Neural cell (in vitro differentiated cells): Measurements from ENCODE around the gene KCNK13. TPM values are rescaled to one million over a fixed set of nuclear protein-coding genes. Genes with fewer than 3 reads are reported as not detected.

Source experiments
- H2AFZ ChIP-seq: fragments of 200-600, 300-800 bp; sonication (generic), shearing (Covaris generic); 2 replicates; pipeline ENCODE4 v1.6.0; 2014; ENCODE audit warnings: low read depth, mild to moderate bottlenecking, antibody characterized with exemption, low read length, moderate library complexity
- H3F3A ChIP-seq: fragments of 200-600 bp; shearing (Covaris generic); 2 replicates; pipeline ENCODE4 v1.6.1; 2016; ENCODE audit warnings: mild to moderate bottlenecking, moderate library complexity, mixed read lengths, antibody characterized with exemption, low read length; ENCODE audit not compliant: insufficient read depth, poor library complexity, severe bottlenecking
- H3K27ac ChIP-seq: fragments of 200-600, 300-800 bp; sonication (generic), shearing (Covaris generic); 2 replicates; pipeline ENCODE4 v1.5.1; 2014; ENCODE audit warnings: mild to moderate bottlenecking, low read length, moderate library complexity
- H3K27me3 ChIP-seq: fragments of 300-800, 200-600 bp; sonication (generic), shearing (Covaris generic); 2 replicates; pipeline ENCODE4 v1.6.0; 2014; ENCODE audit warnings: mild to moderate bottlenecking, low read depth, low read length, moderate library complexity; ENCODE audit not compliant: insufficient read depth
- H3K36me3 ChIP-seq: fragments of 300-800, 200-600 bp; sonication (generic), shearing (Covaris generic); 2 replicates; pipeline ENCODE4 v1.5.1; 2014; ENCODE audit warnings: mild to moderate bottlenecking, antibody characterized with exemption, low read length, moderate library complexity; ENCODE audit not compliant: insufficient read depth
- H3K4me2 ChIP-seq: fragments of 300-800, 200-600 bp; sonication (generic), shearing (Covaris generic); 2 replicates; pipeline ENCODE4 v1.6.0; 2014; ENCODE audit warnings: mild to moderate bottlenecking, low read length
- H3K4me3 ChIP-seq: fragments of 300-800, 200-600 bp; sonication (generic), shearing (Covaris generic); 2 replicates; pipeline ENCODE4 v1.5.1; 2014; ENCODE audit warnings: mild to moderate bottlenecking, low read length, moderate library complexity
- H3K79me2 ChIP-seq: fragments of 200-600 bp; shearing (Covaris generic); replicated peaks from 2 replicates; pipeline ENCODE4 v1.6.0; 2014; ENCODE audit warnings: mild to moderate bottlenecking, low read length, moderate library complexity; ENCODE audit not compliant: insufficient read depth
- H3K9ac ChIP-seq: fragments of 300-800, 200-600 bp; sonication (generic), shearing (Covaris generic); 2 replicates; pipeline ENCODE4 v1.6.1; 2016; ENCODE audit warnings: mild to moderate bottlenecking, low read length, mixed read lengths
- H3K9me2 ChIP-seq: fragments of 200-600 bp; shearing (Covaris generic); 2 replicates; pipeline ENCODE4 v1.6.1; 2016; ENCODE audit warnings: mild to moderate bottlenecking, low read length, mixed read lengths; ENCODE audit not compliant: insufficient read depth
- H3K9me3 ChIP-seq: fragments of 200-600, 300-800 bp; sonication (generic), shearing (Covaris generic); 2 replicates; pipeline ENCODE4 v1.6.1; 2016; ENCODE audit warnings: mild to moderate bottlenecking, mixed run types, low read length, moderate library complexity, mixed read lengths
- H4K20me1 ChIP-seq: fragments of 200-600 bp; shearing (Covaris generic); 2 replicates; pipeline ENCODE4 v1.6.1; 2016; ENCODE audit warnings: mild to moderate bottlenecking, mixed run types; ENCODE audit not compliant: insufficient read depth
- EP300 ChIP-seq: fragments of 450-650 bp; conservative IDR thresholded peaks from 2 replicates; pipeline ENCODE4 v1.6.1; 2014; ENCODE audit warnings: antibody characterized with exemption, mild to moderate bottlenecking, moderate library complexity; ENCODE audit not compliant: poor library complexity, severe bottlenecking
- EZH2 ChIP-seq: fragments of 200-600, 300-800 bp; shearing (Covaris generic), sonication (generic); IDR thresholded peaks from 2 replicates; pipeline ENCODE4 v1.6.1; 2014; ENCODE audit warnings: antibody characterized with exemption, low read length, borderline replicate concordance, mild to moderate bottlenecking; ENCODE audit not compliant: insufficient read depth, poor library complexity, severe bottlenecking
- MXI1 ChIP-seq: fragments of 450-650 bp; conservative IDR thresholded peaks from 2 replicates; pipeline ENCODE4 v1.6.1; 2014; ENCODE audit warnings: antibody characterized with exemption, mild to moderate bottlenecking; ENCODE audit not compliant: poor library complexity, severe bottlenecking
- POLR2AphosphoS5 ChIP-seq: IDR thresholded peaks from 2 replicates; pipeline ENCODE4 v1.6.1; 2012
- RAD21 ChIP-seq: fragments of 450-650 bp; conservative IDR thresholded peaks from 2 replicates; pipeline ENCODE4 v1.6.1; 2014; ENCODE audit warnings: antibody characterized with exemption, mild to moderate bottlenecking, moderate library complexity
- SMC3 ChIP-seq: fragments of 450-650 bp; conservative IDR thresholded peaks from 2 replicates; pipeline ENCODE4 v1.6.1; 2014; ENCODE audit warnings: antibody characterized with exemption, mild to moderate bottlenecking, moderate library complexity; ENCODE audit not compliant: poor library complexity
- TAF1 ChIP-seq: IDR thresholded peaks from 2 replicates; pipeline ENCODE4 v1.6.1; 2012; ENCODE audit warnings: low read depth
- polyA plus RNA-seq: library from polyadenylated mRNA; depleted of rRNA; stranded (reverse); fragments of >200 nt; gene quantifications from 2 replicates; pipeline ENCODE4 v1.2.3, GENCODE V29; 2014
- TF ChIP-seq, protein P1 (sequence below): fragments of 450-650 bp; IDR thresholded peaks from 2 replicates; pipeline ENCODE4 v1.5.1; 2014; ENCODE audit warnings: antibody characterized with exemption, mild to moderate bottlenecking, moderate library complexity; ENCODE audit not compliant: poor library complexity, severe bottlenecking
- TF ChIP-seq, protein P2 (sequence below): IDR thresholded peaks from 2 replicates; pipeline ENCODE4 v1.6.1; 2012; ENCODE audit warnings: borderline replicate concordance

The KCNK13 gene
- polyA plus RNA-seq, 1 donor from 2014 or later, result 0.11 TPM

- Histone ChIP-seq H4K20me1 (no peaks in the 10 kb centered on the region), H2AFZ (no peak overlapping the region), H3K79me2 (no peaks in the 10 kb centered on the region), H3K27me3 (no peaks in the 10 kb centered on the region), H3K4me2 (no peak overlapping the region), H3K27ac (no peak overlapping the region), H3K36me3 (no peaks in the 10 kb centered on the region), H3K9me2 (no peaks in the 10 kb centered on the region), H3K9me3 (no peaks in the 10 kb centered on the region), H3F3A (no peaks in the 10 kb centered on the region), H3K9ac (no peak overlapping the region), H3K4me3 (no peak overlapping the region)
- TF ChIP-seq MXI1 (no peak), RAD21 (no peak), EP300 (no peak), EZH2 (no peak), POLR2AphosphoS5 (no peak), SMC3 (no peak), TAF1 (no peak)
- TF ChIP-seq, protein P1, sequence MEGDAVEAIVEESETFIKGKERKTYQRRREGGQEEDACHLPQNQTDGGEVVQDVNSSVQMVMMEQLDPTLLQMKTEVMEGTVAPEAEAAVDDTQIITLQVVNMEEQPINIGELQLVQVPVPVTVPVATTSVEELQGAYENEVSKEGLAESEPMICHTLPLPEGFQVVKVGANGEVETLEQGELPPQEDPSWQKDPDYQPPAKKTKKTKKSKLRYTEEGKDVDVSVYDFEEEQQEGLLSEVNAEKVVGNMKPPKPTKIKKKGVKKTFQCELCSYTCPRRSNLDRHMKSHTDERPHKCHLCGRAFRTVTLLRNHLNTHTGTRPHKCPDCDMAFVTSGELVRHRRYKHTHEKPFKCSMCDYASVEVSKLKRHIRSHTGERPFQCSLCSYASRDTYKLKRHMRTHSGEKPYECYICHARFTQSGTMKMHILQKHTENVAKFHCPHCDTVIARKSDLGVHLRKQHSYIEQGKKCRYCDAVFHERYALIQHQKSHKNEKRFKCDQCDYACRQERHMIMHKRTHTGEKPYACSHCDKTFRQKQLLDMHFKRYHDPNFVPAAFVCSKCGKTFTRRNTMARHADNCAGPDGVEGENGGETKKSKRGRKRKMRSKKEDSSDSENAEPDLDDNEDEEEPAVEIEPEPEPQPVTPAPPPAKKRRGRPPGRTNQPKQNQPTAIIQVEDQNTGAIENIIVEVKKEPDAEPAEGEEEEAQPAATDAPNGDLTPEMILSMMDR, result no peak
- TF ChIP-seq, protein P2, sequence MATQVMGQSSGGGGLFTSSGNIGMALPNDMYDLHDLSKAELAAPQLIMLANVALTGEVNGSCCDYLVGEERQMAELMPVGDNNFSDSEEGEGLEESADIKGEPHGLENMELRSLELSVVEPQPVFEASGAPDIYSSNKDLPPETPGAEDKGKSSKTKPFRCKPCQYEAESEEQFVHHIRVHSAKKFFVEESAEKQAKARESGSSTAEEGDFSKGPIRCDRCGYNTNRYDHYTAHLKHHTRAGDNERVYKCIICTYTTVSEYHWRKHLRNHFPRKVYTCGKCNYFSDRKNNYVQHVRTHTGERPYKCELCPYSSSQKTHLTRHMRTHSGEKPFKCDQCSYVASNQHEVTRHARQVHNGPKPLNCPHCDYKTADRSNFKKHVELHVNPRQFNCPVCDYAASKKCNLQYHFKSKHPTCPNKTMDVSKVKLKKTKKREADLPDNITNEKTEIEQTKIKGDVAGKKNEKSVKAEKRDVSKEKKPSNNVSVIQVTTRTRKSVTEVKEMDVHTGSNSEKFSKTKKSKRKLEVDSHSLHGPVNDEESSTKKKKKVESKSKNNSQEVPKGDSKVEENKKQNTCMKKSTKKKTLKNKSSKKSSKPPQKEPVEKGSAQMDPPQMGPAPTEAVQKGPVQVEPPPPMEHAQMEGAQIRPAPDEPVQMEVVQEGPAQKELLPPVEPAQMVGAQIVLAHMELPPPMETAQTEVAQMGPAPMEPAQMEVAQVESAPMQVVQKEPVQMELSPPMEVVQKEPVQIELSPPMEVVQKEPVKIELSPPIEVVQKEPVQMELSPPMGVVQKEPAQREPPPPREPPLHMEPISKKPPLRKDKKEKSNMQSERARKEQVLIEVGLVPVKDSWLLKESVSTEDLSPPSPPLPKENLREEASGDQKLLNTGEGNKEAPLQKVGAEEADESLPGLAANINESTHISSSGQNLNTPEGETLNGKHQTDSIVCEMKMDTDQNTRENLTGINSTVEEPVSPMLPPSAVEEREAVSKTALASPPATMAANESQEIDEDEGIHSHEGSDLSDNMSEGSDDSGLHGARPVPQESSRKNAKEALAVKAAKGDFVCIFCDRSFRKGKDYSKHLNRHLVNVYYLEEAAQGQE, result no peak
These were observed 129.4 kb downstream of the KCNK13 start for GRCh38 chr14:90191154-90191553.

GRCh38 chr14:90191585-90191984, 129.8 kb downstream of the KCNK13 start:
- Histone ChIP-seq H4K20me1 (no peaks in the 10 kb centered on the region), H3K9me2 (no peaks in the 10 kb centered on the region), H2AFZ (no peak overlapping the region), H3F3A (no peaks in the 10 kb centered on the region), H3K9me3 (no peaks in the 10 kb centered on the region), H3K4me3 (no peak overlapping the region), H3K9ac (no peak overlapping the region), H3K4me2 (no peak overlapping the region), H3K36me3 (no peaks in the 10 kb centered on the region), H3K79me2 (no peaks in the 10 kb centered on the region), H3K27me3 (no peaks in the 10 kb centered on the region), H3K27ac (no peak overlapping the region)
- no peak for TF ChIP-seq SMC3
- no peak for TF ChIP-seq RAD21
- TF ChIP-seq, protein P1, result no peak
- TF ChIP-seq EP300, result no peak
- no peak for TF ChIP-seq EZH2
- TF ChIP-seq TAF1, result no peak
- TF ChIP-seq, protein P2, result no peak
- TF ChIP-seq POLR2AphosphoS5, result no peak
- TF ChIP-seq MXI1, result no peak
